ENCODE measurements around the gene ARSK.

ARSK gene

DNA sequence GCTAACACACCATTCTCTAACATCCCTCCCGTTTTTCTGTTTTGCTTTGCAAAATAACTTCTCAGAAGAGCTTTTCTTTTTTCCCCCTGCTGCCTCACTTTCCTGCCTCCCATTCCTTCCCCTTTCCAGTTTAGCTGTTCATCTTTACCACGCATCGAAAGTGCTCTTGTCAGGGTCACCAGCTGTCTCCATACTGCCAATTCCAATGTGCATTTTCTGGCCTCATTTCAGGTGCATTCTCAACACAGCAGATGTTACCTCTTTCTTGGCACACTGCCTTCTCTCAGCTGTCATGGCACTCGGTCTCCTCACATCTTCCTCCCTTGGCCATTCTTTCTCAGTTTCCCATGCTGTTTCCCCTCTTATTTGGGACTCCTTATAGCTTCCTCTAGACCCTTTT lies 9.5 kb downstream of the ARSK start:
- no peak for DNase-seq

DNA sequence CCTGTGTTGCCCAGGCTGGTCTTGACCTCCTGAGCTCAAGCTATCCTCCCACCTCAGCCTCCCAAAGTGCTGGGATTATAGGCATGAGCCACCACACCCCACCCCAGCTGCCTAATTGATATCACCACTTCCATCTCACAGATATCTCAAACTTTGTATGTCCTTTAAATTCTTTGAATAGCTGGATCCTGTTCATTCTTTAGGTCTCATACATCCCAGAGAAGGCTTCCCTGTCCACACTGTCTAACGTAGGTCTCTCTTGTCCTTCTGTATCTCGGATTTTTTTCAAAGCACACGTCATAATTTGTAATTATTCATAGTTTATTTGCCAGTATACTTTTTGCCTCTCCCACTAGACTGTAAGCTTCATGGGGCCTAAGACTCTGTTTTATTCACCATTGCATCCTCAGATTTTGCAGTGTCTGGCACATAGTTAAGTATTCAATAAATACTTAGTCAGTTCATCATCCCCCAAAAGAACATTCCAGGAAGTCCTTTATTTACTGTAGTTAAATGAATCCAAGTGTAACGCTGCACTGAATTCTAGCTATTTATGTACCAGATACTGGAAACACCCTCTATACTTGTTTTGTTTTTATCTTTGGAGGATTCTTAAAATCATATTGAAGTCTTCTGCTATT lies 10.5 kb downstream of the ARSK start:
- DNase-seq, result no peak

DNA sequence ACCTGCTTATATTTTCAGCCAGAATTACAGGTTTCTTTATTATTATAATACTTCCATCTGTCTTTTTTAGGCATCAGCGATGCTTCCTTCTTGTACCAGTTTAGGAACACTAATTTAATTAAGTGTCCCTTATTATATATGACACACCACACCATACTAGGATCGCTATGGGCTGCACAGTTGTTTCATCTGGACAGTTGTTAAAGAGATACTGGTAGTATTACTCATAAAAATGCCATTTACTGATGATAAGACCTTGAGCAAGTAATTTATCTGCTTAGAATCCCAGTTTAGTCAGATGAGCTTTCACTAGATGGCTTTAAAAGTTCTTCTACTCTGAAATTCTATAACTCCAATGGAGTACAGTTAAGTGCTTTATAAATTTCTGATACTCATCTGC lies 17.1 kb downstream of the ARSK start:
- no peak for DNase-seq

DNA sequence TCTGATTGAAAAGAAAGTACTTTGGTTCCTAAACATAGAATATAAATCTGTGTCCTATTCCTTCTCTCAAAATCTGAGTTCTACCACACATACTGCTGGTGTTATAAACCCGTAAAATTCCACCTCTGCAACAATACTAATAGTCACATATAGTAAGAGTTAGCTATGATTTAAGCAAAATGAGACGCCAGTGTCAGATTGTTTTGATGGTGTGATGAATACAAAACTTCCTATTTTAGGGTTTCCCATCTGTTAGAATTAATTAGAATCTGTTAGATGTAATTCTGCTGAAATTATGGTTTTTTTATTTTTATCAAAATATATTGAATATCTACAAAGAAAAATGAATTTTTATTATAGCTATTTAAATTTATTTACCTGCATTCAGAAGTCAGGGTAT lies 26.7 kb downstream of the ARSK start:
- DNase-seq, result no peak

DNA sequence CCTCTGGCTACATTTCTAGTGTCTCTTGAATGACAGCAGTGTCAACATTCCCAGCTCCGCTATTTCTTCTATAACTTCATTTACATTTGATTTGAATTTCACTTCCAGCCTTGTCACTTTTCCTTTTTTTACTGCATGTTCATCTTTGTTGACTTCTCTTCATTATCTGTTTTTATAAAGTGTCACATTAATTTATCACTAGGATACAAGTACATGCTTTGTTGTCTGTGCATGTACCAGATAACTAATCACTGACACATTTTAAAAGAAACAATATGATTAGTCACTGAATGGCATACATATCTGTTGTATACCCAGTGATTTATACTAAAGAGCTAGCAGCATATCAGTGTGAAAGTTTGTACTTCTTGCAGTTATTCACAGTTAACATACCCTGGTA lies 29.1 kb downstream of the ARSK start:
- no peak for DNase-seq

DNA sequence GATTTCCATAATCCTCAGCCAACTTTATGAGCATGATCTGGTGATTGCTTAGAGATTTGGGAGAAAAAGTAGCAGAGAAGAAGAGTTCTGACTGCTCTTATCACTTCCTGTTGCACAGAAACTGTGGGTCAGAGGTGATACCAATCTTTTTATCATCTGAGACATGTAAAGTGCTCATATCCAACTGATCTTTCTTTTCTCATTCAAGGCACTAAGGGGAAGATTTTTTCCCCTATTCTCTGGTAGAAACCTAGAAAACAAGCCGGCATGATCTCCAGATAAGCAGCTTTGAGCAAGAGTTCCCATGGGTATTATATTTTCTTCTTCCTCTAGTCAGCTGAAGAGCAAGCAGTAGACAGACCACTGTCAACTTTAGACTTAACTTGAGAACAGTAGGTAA lies 36.0 kb downstream of the ARSK start:
- no peak for DNase-seq

DNA sequence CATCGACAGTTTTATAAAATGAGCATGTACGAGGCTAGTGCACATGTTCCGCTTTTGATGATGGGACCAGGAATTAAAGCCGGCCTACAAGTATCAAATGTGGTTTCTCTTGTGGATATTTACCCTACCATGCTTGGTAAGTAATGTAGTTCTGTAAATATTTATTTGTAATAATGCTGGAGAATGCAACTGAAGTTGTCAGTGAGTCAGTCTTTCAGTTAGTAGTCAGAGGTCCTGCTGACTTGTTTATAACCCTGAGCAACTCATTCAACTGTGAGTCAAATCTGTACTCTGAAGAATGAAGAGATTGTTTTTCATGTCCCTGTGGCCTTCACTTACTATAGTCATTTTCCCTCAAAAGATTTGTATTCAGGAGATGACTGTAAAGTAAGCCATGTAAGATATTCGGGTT lies 36.6 kb downstream of the ARSK start:
- DNase-seq, result no peak

DNA sequence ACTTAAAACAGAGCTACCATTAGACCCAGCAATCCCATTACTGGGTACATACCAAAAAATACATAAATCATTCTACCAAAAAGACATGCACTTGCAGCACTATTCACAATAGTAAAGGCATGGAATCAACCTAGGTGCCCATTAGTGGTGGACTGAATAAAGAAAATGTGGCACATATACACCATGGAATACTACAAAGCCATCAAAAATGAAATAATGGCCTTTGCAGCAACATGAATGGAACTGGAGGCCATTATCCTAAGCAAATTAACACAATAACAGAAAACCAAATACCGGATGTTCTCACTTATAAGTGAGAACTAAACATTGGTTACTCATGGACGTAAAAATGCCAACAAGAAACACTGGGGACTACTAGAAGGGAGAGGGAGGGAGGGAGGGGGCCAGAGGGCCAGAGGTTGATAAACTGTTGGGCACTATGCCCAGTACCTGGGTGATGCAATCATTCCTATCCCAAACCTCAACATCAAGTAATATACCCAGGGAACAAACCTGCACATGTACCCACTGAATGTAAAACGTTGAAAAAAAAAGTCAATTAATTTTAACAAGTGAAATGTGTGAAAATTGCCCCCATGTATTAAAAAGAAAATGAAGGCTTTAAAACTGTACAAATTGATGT lies 40.5 kb downstream of the ARSK start:
- DNase-seq, result no peak

DNA sequence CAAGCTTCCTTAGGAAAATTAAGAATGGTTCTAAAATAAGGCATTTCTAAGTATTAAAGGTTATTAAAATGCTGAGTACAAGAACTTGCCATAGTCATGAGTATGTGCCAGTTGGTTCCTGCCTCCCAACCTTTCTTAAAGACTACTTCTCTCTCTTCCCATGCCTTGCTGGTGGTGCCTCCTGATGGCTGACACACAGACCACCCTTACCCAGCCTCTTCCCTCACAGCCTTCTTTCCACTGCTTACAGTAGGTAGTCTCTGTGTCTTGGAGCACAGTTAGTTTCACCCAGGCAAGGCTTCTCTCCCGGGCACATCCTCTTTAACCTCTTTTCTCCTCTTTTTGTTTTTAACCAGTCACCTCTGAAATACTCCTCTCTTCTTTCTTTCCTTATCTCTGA lies 44.4 kb downstream of the ARSK start:
- DNase-seq, result no peak

DNA sequence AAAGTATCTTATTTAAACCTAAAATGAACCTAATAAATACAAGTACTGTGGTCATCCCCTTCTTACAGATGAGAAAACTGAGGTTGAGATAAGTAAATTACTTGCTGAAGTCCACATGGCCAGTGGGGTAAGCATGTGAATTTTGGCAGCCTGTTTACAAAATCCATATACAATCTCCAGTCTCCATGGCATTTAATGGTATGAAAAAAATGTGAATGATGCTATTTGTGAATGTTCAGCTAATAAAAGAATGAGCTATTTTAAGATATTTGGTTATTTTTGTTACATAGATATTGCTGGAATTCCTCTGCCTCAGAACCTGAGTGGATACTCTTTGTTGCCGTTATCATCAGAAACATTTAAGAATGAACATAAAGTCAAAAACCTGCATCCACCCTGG lies 45.7 kb downstream of the ARSK start:
- no peak for DNase-seq

DNA sequence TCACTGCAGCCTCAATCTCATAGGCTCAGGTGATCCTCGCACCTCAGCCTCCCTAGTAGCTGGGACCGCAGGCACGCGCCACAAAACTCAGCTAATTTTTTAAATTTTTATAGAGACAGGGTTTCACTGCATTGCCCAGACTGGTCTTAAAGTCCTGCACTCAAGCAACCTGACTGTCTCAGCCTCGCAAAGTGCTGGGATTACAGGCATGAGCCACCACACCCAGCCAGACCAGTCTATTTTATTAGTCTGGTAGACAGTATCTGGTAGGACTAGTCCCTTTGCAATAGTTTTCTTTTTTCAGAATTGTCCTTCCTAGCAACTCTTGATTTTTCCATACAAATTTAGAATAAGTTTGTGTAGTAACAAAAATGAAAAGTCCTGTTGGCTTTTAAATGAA lies 50.9 kb downstream of the ARSK start:
- no peak for DNase-seq

DNA sequence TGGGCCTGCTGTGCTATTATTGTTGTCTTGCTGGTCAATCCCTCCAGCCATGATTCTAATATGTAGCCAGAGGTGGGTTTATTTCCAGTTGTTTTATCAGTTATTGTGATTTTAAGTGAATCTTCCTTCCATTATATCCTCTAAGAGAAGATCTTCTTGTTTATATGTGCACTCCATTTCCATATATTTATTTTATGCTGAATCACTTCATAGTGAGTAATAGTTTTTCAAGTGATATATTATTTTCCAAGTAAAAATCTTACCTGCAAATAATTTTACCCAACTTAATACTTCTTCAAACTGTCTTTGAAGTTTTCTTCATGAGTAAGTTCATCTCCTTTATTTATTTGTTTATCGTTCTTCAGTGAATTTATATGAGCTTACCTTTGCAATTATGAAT lies 51.5 kb downstream of the ARSK start:
- DNase-seq, result no peak

DNA sequence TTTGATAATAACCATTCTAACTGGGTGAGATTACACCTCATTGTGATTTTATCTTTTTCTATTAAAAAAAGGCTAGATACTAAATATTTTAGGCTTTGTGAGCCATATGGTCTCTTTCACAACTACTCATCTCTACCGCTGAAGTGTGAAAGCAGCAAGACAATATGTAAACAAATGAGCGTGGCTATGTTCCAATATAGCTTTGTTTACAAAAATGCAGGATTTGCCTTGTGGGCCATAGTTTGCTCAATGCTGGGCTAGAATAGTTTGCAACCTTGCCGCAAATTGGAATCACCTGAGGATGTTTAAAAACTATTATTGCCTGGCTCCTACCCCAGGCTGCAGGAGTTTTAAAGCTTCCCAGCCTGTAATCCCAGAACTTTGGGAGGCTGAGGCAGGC lies 54.8 kb downstream of the ARSK start:
- no peak for DNase-seq

DNA sequence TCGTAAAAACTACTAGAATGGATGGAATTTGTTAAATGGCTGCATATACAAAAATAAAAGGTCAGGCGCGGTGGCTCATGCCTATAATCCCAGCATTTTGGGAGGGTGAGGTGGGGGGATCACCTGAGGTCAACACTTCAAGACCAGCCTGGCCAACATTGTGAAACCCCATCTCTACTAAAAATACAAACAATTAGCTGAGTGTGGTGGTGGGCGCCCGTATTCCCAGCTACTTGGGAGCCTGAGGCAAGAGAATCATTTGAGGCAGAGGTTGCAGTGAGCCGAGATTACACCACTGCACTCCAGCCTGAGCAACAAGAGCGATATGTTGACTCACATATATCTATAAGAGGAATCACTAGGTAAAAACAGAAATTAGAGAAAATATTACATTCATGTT lies 55.6 kb downstream of the ARSK start:
- DNase-seq, result no peak

DNA sequence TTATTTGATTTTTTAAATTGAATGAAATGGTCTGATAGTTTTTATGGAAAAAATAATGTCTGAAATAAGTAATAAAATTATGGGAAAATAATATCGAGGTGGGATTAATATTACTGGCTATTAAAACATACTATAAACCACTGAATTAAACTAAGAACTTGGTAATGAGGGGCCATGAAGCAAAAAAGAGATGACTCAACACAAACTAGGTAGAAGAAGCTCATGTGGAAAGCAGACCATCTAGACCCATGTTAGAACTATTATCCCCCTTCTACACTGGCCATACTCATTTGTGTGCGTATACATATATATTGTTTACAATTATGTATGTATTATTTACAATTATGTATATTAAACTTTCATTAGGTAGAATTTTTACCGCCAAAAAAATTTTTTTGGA lies 56.5 kb downstream of the ARSK start:
- no peak for DNase-seq

DNA sequence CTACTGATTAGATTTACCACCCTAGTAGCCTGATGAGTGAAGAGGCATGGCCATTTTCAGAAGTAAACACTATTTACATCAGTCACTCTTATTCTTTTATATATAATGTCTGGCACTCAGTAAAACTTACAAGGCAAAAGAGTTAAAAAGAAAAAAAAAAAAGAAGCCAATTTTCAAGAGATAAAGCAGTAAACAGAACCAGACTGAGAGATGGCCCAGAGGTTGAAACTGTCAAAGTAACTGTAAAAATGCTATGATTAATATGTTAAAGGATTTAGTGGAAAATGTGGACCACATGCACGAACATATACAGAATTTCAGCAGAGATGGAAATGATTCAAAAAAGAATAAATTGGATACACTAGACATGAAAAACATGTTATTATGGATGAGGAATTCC lies 58.6 kb downstream of the ARSK start:
- DNase-seq, result no peak

DNA sequence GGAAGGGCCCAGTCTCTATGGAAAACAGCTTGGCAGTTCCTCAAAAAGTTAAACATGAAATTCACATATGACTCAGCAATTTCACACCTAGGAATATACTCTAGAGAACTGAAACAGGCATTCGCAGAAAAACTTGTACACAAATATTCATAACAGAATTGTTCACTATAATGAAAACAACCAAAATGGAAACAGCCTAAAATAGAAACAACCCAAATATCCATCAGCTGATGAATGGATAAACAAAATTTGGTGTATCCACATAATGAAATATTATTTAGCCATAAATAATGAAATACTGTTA lies 60.2 kb downstream of the ARSK start:
- DNase-seq, result no peak

DNA sequence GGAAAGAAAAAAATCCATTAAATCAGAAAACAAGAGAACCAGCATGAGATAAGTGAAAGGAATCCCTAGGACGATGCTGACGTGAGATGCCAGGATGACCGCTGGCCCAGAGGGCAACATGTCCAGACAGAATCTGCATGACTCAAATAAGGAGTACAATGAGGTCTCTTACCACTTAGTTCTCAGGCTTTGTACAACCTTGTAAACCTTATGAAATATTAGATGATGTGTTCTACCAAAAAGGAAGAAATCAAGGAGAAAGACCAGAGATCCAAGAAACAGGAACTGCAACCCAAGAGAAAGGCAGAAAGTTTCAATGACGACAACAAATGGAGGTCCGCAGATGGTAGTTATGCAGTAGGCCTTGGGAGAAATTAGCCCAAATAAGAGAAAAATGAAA lies 62.2 kb downstream of the ARSK start:
- no peak for DNase-seq

DNA sequence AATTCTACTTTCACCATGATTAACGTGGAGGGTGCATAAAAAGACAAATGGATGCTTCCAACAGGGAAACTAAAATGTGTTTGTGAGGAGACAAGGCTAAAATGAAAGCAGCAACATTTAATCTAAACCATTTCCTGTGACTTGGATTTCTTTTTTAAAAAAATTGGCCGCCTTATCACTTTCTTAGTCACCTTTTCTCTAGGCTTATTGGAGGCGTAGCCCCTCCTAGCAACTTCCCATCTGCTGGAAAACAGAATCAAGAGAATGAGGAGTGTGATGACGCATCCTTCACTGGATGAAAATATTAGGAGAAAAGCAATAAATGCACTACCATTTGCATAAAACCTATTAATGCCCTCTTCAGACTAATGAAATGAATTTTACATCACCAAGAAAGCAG lies 64.2 kb downstream of the ARSK start:
- no peak for DNase-seq

DNA sequence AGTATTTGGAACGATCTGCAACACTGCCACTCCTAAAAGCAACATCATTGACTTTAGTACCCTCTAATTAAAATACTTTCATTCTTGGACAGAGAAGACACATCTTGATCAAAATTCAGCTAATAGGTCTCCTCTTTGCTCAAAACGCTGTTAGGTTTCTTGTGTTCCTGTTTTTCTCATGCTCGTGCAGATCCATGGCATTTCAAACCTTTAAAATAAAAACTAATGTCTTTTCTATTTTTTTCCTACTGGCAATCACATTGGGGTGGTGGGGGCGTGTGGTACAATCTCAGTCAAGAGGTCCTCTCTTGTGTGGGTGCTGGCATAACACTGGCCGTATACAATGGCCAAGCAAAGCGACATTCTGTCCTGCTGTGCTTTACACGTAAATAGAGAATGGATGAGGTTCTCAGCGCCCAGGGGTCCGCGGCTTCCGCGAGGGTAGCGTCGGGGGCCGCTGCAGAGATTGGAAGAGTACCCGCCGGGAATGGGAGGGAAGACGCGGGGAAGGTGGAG lies 64.7 kb downstream of the ARSK start:
- no peak for DNase-seq

DNA sequence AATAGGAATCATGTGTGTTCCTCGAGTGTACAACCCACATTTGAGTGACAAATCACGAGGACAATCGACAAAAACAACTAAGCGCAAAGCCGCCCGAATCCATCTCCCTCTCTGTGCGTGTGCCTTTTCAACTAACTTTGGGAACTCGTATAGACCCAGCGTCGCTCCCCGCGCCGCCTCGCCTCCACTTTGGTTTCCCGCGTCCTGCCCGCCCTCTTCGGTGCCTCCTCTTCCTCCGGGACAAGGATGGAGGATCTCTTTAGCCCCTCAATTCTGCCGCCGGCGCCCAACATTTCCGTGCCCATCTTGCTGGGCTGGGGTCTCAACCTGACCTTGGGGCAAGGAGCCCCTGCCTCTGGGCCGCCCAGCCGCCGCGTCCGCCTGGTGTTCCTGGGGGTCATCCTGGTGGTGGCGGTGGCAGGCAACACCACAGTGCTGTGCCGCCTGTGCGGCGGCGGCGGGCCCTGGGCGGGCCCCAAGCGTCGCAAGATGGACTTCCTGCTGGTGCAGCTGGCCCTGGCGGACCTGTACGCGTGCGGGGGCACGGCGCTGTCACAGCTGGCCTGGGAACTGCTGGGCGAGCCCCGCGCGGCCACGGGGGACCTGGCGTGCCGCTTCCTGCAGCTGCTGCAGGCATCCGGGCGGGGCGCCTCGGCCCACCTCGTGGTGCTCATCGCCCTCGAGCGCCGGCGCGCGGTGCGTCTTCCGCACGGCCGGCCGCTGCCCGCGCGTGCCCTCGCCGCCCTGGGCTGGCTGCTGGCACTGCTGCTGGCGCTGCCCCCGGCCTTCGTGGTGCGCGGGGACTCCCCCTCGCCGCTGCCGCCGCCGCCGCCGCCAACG lies 65.3 kb downstream of the ARSK start, which contains the start of gene GPR150:
Gene GPR150 (plus strand): TSS at position 58 of the 840 bp plus-strand sequence. CDS start 189 bp downstream, at position 247.
- DNase-seq, result peak; percentile 56

DNA sequence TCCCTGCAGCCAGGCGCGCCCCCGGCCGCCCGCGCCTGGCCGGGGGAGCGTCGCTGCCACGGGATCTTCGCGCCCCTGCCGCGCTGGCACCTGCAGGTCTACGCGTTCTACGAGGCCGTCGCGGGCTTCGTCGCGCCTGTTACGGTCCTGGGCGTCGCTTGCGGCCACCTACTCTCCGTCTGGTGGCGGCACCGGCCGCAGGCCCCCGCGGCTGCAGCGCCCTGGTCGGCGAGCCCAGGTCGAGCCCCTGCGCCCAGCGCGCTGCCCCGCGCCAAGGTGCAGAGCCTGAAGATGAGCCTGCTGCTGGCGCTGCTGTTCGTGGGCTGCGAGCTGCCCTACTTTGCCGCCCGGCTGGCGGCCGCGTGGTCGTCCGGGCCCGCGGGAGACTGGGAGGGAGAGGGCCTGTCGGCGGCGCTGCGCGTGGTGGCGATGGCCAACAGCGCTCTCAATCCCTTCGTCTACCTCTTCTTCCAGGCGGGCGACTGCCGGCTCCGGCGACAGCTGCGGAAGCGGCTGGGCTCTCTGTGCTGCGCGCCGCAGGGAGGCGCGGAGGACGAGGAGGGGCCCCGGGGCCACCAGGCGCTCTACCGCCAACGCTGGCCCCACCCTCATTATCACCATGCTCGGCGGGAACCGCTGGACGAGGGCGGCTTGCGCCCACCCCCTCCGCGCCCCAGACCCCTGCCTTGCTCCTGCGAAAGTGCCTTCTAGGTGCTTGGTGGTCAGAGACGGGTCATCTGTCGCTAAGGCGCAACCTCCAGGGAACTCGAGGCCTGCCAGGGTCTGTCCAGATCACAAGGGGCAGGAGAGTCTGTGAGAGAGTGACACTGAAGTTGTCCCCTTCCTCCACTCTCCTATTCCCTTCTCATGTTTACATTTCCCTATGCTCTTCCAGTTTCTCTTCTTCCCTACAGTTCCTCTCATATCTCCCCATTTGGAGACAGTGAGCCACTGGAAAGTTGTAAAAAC lies 66.3 kb downstream of the ARSK start:
- peak; percentile 47 for DNase-seq
